Right lung (tissue), 5 donors: ENCODE results near the gene ARSG. TPM values are rescaled to one million over a fixed set of nuclear protein-coding genes. Genes with fewer than 3 reads are reported as not detected.
"Not testable (repeated sequence)": the region's sequence is repeated elsewhere in the genome, so short reads cannot be mapped to it uniquely, and the experiment has no call there.

Source experiments
- DNase-seq, 2 donors: peaks; one replicate each; pipeline ENCODE4 v3.0.0-alpha.2; 2013
- polyA plus RNA-seq, 5 donors: library from polyadenylated mRNA; unstranded; fragments of 120-200 nt; gene quantifications; one replicate each; pipeline versions ENCODE4 v1.2.1 to v1.2.3, GENCODE V29; 2013; ENCODE audit warnings: inconsistent platforms in 1 of 5, low replicate concordance in 1 of 5; ENCODE audit not compliant: insufficient read length in 5 of 5, insufficient read depth in 1 of 5

ARSG gene
- polyA plus RNA-seq, 5 donors, result 2.4 to 6.4 (median 4.1) TPM

DNA sequence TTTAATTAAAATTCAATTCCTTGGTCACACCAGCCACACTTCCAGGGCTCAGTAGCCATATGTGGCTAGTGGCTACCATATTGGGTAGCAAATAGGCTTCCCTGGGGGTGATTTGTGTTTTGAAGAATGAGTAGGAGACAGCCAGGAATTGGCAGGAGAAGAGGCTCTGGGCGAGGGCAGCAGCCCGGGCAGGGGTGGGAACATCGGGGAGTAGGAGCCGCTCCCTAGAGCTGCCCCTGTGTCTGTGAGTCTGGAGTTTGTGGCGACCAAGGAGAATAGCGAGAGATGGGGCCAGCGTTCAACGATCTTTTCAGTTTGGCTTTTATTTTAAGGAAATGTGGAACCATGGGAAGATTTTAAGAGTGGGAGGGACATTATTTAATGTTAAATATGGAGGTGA is 84.3 kb downstream of the ARSG start:
- DNase-seq, result no peak

DNA sequence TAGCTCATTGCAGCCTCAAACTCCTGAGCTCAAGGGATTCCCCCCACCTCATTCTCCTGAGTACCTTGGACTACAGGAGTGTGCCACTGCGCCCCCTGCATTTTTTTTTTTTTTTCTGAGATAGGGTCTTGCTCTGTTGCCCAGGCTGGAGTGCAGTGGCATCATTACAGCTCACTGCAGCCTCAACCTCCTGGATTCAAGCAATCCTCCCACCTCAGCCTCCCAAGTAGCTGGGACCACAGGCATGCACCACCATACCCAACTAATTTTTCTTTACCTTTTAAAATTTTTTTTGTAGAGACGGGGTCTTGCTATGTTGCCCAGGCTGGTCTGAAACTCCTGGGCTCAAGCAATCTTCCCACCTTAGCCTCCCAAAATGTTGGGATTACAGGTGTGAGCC is 84.9 kb downstream of the ARSG start:
- DNase-seq, result not testable (repeated sequence)

DNA sequence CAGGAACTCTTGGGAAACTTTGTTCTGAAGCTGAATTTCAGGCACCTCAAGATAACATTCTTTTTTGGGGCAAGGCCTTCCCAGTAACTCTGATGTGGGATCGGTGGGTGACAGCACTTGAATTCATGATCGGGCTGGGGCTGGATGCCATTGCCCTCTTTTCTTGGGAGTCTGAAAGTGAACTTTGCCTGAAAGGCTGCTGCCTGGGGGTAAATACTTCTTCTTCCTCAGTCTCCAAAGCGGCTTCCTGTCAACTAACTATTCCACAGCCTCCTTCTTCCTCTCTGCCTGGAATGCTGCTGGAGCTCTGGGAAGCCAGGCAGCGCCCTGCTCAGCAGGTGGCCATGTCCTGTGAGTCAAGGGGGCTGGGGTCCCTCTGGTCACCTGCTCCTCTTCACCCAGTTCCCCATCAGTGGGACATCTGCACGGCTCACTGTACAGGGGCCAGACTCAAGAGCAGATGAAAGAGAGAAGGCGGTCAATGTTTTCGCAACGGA is 86.5 kb downstream of the ARSG start:
- DNase-seq, result no peak

DNA sequence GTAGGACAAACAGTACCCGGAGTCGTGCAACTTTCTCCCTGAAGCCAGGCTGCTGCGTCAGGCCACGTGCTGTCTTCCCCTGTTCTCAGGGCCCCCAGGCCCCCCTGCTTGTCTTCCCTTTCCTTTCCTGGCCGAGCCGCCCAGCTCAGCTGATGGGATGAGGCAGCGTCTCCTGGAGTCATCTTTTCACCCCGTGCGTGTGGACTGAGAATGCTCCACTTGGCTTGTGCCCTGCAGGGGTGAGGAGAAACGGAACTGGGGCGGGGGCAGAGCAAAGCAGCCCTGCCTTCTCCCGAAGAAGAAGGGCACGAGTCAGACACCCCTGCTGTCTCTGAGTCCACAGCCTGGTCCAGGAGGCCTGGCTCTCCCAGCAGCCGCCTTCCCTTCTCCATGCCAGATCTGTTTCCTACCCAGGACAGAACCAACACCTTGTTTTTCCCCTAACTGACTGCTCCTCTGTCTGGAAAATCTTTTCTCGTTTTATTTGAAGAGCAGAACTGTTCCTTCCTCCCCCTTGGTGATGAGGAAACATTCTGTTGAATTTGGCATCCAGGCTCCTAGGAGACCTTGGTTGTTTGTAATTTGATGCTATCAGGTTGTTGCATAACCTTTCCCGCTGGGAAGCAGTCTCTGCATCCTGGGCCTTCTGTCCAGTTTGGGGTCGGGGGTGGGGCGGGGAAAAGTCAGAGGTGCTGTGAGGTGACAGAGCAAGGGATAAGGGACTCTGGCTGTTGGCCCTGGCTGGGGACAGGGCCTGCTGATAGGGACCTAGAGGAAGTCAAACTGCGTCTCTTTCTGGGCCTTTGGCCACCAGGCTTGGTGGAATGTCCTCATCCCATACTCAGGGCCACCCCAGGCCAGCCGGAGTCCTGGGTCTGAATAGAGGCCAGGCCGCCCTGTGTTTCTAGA is 87.2 kb downstream of the ARSG start:
- peak; percentile 63 to 64 for DNase-seq

GRCh38 chr17:68379177-68379510 is 87.8 kb downstream of the ARSG start:
- DNase-seq, result no peak

GRCh38 chr17:68379692-68380677 is 88.7 kb downstream of the ARSG start:
- DNase-seq, result no peak

- DNase-seq, result no peak
These were observed 90.0 kb downstream of the ARSG start for GRCh38 chr17:68381076-68381900.

DNA sequence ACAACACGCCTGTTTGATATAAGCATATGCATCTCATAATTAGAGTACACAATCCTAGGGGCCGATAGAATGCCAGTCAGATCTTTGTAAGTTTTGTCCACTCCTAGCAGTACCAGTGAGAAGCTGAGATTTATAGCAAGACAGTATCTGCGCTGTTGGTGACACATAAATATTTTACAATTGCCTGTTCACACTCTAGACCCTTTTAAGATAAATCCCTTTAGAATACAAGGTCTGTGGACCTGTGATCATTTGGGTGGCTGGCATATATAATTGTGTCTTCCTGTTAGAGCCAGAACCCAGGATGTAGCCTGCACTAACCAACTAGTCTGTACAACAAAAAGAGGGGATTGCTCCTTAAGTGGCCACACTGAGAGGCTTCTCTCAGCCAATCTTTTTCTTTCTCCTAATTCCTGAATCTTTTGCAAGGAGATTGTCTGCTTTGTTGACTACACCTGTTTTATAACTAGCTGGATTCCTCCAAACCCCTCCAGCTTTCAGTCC is 91.3 kb downstream of the ARSG start:
- no peak for DNase-seq

GRCh38 chr17:68383120-68383442 is 91.8 kb downstream of the ARSG start:
- DNase-seq, result no peak

DNA sequence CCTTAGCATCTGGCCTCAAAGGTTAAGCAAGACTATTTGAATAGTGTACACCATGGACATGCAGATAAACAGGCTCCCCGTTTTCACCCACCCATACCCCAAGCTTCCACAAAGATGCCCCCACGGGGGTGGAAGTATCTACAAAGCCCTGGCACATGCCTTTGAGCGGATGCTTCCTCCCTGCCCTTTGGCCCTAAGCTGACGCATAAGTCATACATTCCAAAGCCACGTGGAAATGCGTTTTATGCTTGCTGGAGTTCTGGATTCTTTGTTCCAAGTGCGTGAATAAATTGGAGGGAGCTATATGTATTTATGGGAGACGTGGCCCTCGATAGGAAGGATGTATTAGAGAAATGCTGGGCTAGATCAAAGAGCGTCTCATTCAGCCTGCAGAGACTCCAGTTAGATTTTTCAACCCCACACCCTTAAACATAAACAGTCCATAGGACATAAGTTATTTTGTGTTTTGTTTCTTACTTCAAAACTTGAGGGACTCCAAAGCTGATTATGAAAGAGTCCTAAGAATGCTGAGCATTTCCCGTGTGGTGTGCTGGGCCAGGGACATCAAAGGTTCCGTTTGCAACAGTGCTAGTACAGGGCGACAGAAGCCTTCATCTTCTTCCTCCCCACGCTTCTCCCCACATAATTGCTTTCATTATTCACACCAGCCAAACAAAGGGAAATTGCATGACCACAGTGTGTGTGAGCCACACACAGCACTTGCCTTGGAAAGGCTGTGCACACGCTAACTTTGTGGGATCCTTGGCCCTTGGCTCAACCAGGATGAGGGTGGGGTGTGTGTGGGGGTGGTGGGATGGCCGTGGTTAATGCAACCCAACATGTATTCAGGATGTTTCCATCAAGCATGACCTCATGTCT is 92.4 kb downstream of the ARSG start:
- peak; percentile 52 to 63 for DNase-seq

DNA sequence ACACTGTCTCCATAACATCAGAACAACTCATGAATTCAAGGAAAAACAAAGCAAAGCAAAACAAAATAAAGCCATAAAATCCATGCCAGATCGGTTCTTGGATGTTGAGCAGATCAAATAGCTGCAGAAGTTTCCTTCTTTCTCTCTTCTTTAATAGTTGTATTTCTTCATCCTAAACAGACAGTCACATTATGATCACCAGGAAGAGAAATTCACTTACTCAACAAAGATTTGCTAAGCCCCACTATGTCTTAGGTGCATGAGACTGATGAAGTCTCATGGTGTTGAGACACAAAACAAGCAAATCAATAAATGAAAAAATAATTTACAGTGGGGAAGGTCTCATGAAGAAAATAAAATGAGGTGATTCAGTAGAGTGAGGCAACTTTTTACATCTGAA is 93.2 kb downstream of the ARSG start:
- DNase-seq, result no peak

DNA sequence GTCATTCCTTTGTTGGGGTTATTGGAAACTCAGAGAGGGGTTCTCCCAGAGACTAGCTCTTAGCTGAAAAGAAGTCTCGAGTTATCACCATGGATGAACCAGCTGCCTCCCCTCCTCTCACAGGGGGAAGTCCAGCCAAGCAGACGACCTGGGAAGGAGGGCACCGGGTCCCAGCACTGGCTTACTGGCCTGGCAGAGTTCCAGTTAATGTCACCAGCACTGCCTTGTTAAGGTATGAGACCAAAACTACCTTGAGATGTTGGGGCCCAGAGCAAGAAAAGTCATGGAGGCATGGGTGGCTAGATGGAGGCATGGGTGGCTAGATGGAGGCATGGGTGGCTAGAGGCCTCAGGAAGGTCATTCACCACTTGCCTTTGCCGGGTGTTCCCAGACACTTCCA is 93.6 kb downstream of the ARSG start:
- no peak for DNase-seq

DNA sequence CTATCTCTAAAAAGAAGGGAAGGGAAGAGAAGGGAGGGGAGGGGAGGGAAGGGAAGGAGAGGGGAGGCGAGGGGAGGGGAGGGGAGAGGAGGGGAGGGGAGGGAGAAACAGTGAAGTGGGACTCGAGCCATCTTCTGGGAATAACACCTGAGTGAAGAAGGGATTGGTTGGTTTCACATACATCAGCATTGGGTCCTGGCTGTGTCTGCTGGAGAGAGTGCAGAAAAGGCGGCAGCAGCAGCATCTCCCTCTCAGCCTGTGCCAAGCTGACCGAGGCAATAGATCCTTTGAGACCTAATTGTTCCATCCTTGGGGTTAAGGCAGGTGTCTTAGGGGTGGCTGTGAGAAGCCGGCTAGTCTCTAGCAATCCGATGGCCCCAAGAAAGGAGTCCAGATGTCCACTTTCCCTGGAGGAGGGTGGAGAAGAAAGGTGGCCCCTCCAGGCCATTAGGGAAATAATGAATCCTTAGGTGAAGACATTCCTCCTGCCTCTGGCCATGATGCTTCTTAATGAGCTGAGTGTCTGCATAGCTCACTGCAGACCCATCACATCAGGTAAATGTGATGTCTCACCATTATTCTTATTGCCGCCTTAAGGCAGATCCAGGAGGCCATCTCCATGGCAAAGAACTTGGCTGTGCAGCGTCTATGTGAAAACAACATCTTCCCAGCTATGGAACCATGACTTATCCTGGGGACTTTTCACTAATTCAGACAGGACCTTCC is 94.4 kb downstream of the ARSG start:
- DNase-seq, result no peak

GRCh38 chr17:68387435-68388218 is 96.3 kb downstream of the ARSG start:
- DNase-seq, result no peak

- DNase-seq, result no peak
These were observed 97.7 kb downstream of the ARSG start for GRCh38 chr17:68389041-68389440.

DNA sequence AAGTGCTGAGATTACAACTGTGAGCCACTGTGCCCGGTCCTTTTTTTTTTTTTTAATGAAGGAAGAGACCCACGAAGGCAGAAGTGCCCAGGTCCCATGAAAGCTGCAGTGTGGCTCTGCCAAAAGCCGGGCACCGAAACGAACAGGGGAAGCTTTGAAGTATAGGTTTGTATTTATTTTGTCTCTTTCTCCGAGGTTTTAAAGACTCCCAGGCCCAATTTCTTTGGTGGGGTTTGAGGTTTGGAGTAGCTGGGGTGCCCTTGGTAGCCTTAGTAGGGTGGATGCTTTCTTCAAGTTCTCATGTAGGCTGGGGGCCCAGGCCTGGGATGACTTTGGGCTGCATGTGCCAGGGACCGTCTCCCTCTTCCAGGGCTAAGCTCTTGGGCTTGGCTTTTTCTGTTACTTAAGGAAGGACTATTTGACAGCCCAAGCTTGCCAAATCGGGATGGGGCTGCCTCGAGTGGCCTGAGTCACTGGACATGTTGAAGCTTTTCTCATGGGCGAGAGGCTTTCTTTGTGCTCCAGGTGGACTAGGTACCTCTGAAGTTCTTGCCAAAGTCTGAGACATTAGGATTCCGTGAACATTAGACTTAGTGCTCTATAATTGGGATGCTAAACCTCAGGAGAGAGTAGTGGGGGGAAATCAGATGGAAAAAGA is 99.7 kb downstream of the ARSG start:
- no peak for DNase-seq

- no peak for DNase-seq
These were observed 100.4 kb downstream of the ARSG start for GRCh38 chr17:68391561-68392268.
